WTC11 (cell line): ENCODE measurements around the gene THSD7B. TPM values are rescaled to one million over a fixed set of nuclear protein-coding genes. Genes with fewer than 3 reads are reported as not detected.

Experiments
- ATAC-seq: fragments of 200-7000 bp; cut with Tn5 transposase; 2 replicates; pipeline ENCODE4 v1.10.0; 2021; ENCODE audit warnings: mild to moderate bottlenecking, moderate library complexity
- CTCF ChIA-PET: fragments of 300-600 bp; sonication (Branson Sonifier 250); formaldehyde crosslinking; loops from one replicate; lab custom pipeline; 2021; ENCODE audit warnings: antibody characterized with exemption; lab: Charles Lee
- POLR2A ChIA-PET: fragments of 350-600 bp; sonication (Branson Sonifier 250); formaldehyde crosslinking; loops from one replicate; lab custom pipeline; 2021; ENCODE audit warnings: antibody characterized with exemption; lab: Charles Lee
- DNase-seq: peaks from one replicate; pipeline ENCODE4 v3.0.0; 2021; ENCODE audit warnings: low spot score
- H3K27ac Mint-ChIP-seq: 2 replicates; pipeline ENCODE4 v1.8.0; 2021; ENCODE audit warnings: mixed read lengths
- H3K27me3 Mint-ChIP-seq: 2 replicates; pipeline ENCODE4 v1.8.0; 2021; ENCODE audit warnings: low read depth, mild to moderate bottlenecking, moderate library complexity, mixed read lengths
- H3K36me3 Mint-ChIP-seq: 2 replicates; pipeline ENCODE4 v1.8.0; 2021; ENCODE audit warnings: mixed read lengths
- H3K4me1 Mint-ChIP-seq: 2 replicates; pipeline ENCODE4 v1.8.0; 2022; ENCODE audit warnings: mixed read lengths
- H3K4me3 Mint-ChIP-seq: 2 replicates; pipeline ENCODE4 v1.8.0; 2021; ENCODE audit warnings: mild to moderate bottlenecking, moderate library complexity, mixed read lengths
- H3K9me3 Mint-ChIP-seq: 2 replicates; pipeline ENCODE4 v1.8.0; 2021; ENCODE audit warnings: mixed read lengths
- CBFB ChIP-seq: sonication (generic); formaldehyde crosslinking; IDR thresholded peaks from 2 replicates; pipeline ENCODE4 v1.8.1; 2022; ENCODE audit warnings: mild to moderate bottlenecking, low read depth, missing genetic modification reagents
- ESRRA ChIP-seq: sonication (generic); formaldehyde crosslinking; IDR thresholded peaks from 2 replicates; pipeline ENCODE4 v1.8.1; 2022; ENCODE audit warnings: mild to moderate bottlenecking, missing genetic modification reagents, borderline replicate concordance
- GABPB1 ChIP-seq: sonication (generic); formaldehyde crosslinking; IDR thresholded peaks from 2 replicates; pipeline ENCODE4 v1.8.1; 2023; ENCODE audit warnings: mild to moderate bottlenecking, missing genetic modification reagents
- HMGA2 ChIP-seq: fragments of 250-450 bp; sonication (Bioruptor Pico); IDR thresholded peaks from 2 replicates; pipeline ENCODE4 v1.4.0; 2021; ENCODE audit warnings: mild to moderate bottlenecking, moderate library complexity
- NR1H2 ChIP-seq: sonication (generic); formaldehyde crosslinking; IDR thresholded peaks from 2 replicates; pipeline ENCODE4 v1.9.0; 2021; ENCODE audit warnings: mild to moderate bottlenecking, moderate library complexity, missing genetic modification reagents
- OVOL2 ChIP-seq: fragments of 250-450 bp; sonication (Bioruptor Pico); IDR thresholded peaks from 2 replicates; pipeline ENCODE4 v1.9.0; 2021; ENCODE audit warnings: mild to moderate bottlenecking, borderline replicate concordance
- RELA ChIP-seq: sonication (generic); formaldehyde crosslinking; IDR thresholded peaks from 2 replicates; pipeline ENCODE4 v1.8.1; 2022; ENCODE audit warnings: missing genetic modification reagents, mild to moderate bottlenecking, borderline replicate concordance
- SMAD4 ChIP-seq: sonication (generic); formaldehyde crosslinking; IDR thresholded peaks from 2 replicates; pipeline ENCODE4 v1.8.0; 2022; ENCODE audit warnings: mild to moderate bottlenecking, missing genetic modification reagents
- SP1 ChIP-seq: sonication (generic); formaldehyde crosslinking; conservative IDR thresholded peaks from 2 replicates; pipeline ENCODE4 v1.8.1; 2022; ENCODE audit warnings: missing genetic modification reagents
- TEAD4 ChIP-seq: sonication (generic); formaldehyde crosslinking; IDR thresholded peaks from 2 replicates; pipeline ENCODE4 v1.8.0; 2022; ENCODE audit warnings: mild to moderate bottlenecking, missing genetic modification reagents
- ZNF121 ChIP-seq: sonication (generic); formaldehyde crosslinking; IDR thresholded peaks from 2 replicates; pipeline ENCODE4 v1.8.0; 2023; ENCODE audit warnings: missing genetic modification reagents
- total RNA-seq: library from RNA; stranded (reverse); gene quantifications from 3 replicates; pipeline ENCODE4 v1.2.3, GENCODE V29; 2021
- TF ChIP-seq, protein P1 (sequence below): sonication (generic); formaldehyde crosslinking; IDR thresholded peaks from 2 replicates; pipeline ENCODE4 v1.8.1; 2023; ENCODE audit warnings: mild to moderate bottlenecking, missing genetic modification reagents
- TF ChIP-seq, protein P2 (sequence below): sonication (generic); formaldehyde crosslinking; IDR thresholded peaks from 2 replicates; pipeline ENCODE4 v1.8.1; 2023; ENCODE audit warnings: mild to moderate bottlenecking, moderate library complexity, missing genetic modification reagents
- TF ChIP-seq, protein P3 (sequence below): sonication (generic); formaldehyde crosslinking; IDR thresholded peaks from 2 replicates; pipeline ENCODE4 v1.8.1; 2022; ENCODE audit warnings: missing genetic modification reagents, borderline replicate concordance
- TF ChIP-seq, protein P4 (sequence below): sonication (generic); formaldehyde crosslinking; IDR thresholded peaks from 2 replicates; pipeline ENCODE4 v1.8.1; 2022; ENCODE audit warnings: low read depth, mild to moderate bottlenecking, moderate library complexity, missing genetic modification reagents, borderline replicate concordance
- TF ChIP-seq, protein P5 (sequence below): fragments of 250-450 bp; sonication (Bioruptor Pico); IDR thresholded peaks from 2 replicates; pipeline ENCODE4 v1.9.0; 2021; ENCODE audit warnings: mild to moderate bottlenecking
- TF ChIP-seq, protein P6 (sequence below): sonication (generic); formaldehyde crosslinking; IDR thresholded peaks from 2 replicates; pipeline ENCODE4 v1.8.1; 2022; ENCODE audit warnings: low read depth, missing genetic modification reagents, borderline replicate concordance
- TF ChIP-seq, protein P7 (sequence below): sonication (generic); formaldehyde crosslinking; IDR thresholded peaks from 2 replicates; pipeline ENCODE4 v1.8.0; 2022; ENCODE audit warnings: mild to moderate bottlenecking, missing genetic modification reagents
- TF ChIP-seq, protein P8 (sequence below): sonication (generic); formaldehyde crosslinking; IDR thresholded peaks from 2 replicates; pipeline ENCODE4 v1.8.0; 2022; ENCODE audit warnings: mild to moderate bottlenecking, missing genetic modification reagents

The THSD7B gene
- total RNA-seq, 1 experiment from 2014 or later = 2.9 TPM

DNA sequence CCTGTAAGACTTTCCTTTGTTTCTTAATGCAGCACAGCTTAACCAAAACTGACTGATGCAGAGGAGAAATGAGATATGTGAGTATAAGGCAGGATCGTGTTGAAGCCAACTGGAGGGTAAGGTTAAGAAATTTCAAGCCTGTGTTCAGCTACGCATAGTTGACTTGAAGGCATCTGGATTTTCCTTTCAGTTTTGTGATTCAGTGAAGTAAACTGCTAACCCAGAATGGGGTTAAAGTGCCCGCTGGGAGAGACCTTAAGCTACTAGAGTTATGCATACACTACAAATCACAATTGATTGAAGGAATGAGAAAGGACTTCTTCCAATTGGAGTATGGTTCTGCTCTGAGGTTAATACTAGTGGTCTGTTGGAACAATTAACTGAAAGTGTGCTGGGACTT, 22.6 kb downstream of the THSD7B start (continued):
- TF ChIP-seq, protein P1, sequence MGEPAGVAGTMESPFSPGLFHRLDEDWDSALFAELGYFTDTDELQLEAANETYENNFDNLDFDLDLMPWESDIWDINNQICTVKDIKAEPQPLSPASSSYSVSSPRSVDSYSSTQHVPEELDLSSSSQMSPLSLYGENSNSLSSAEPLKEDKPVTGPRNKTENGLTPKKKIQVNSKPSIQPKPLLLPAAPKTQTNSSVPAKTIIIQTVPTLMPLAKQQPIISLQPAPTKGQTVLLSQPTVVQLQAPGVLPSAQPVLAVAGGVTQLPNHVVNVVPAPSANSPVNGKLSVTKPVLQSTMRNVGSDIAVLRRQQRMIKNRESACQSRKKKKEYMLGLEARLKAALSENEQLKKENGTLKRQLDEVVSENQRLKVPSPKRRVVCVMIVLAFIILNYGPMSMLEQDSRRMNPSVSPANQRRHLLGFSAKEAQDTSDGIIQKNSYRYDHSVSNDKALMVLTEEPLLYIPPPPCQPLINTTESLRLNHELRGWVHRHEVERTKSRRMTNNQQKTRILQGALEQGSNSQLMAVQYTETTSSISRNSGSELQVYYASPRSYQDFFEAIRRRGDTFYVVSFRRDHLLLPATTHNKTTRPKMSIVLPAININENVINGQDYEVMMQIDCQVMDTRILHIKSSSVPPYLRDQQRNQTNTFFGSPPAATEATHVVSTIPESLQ (CRISPR knock-in tag) = no peak
- TF ChIP-seq, protein P2, sequence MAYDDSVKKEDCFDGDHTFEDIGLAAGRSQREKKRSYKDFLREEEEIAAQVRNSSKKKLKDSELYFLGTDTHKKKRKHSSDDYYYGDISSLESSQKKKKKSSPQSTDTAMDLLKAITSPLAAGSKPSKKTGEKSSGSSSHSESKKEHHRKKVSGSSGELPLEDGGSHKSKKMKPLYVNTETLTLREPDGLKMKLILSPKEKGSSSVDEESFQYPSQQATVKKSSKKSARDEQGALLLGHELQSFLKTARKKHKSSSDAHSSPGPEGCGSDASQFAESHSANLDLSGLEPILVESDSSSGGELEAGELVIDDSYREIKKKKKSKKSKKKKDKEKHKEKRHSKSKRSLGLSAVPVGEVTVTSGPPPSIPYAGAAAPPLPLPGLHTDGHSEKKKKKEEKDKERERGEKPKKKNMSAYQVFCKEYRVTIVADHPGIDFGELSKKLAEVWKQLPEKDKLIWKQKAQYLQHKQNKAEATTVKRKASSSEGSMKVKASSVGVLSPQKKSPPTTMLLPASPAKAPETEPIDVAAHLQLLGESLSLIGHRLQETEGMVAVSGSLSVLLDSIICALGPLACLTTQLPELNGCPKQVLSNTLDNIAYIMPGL (CRISPR knock-in tag) = no peak
- TF ChIP-seq ESRRA (CRISPR knock-in tag) = no peak

DNA sequence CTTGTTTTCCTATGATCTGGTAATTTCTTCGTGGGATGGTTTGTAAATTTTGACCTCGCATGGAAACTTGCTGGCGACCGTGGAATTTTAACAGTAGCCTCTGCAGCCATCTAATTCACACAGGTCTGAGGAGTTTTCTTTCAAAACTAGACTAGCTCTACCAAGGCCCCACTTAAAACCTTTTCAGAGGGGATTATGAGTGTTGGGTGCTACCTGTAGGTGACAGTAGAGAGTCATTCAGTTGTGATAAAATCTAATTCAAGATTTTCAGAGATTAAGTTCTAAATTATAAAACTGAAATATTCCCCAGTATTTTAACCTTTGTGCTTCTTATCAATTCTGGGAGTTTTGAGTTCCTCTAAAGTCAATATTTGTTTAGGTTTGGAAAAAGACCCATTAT, 31.0 kb downstream of the THSD7B start:
- CTCF ChIA-PET = interaction anchor here (0.7 to 0.8 kb wide), 2 partner anchors 8 to 14 kb away, joined by 3 to 4 read pairs; no protein-coding TSS in a partner anchor

DNA sequence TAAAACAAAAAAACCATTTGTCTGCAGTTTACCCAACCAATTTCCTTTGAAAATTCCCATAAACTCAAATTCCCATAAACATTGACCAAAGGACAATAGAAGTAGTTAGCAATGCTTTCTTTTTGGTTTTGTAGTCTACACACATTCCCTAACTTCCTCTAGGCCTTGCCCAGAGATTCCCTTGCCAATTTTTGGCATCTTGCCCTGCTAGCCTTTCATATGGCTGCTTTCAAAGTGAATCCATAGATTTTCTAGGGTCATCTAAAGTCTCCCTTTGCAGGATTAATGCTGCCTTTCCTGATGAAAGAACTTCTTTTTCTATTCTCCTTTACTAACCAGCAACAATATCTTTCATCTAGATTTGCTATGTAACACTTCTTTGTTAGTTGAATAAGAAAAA, 33.4 kb downstream of the THSD7B start:
- no peak for DNase-seq
- ChIA-PET CTCF (no interaction called here), POLR2A (no interaction called here)
- Mint-ChIP-seq H3K27me3 (no peaks in the 10 kb centered on the region), H3K4me3 (no peak overlapping the region), H3K27ac (no peak overlapping the region), H3K4me1 (peaks cover 10% of the 10 kb centered on the region), H3K36me3 (no peaks in the 10 kb centered on the region), H3K9me3 (no peaks in the 10 kb centered on the region)
- ATAC-seq = no peak
- TF ChIP-seq, protein P3, sequence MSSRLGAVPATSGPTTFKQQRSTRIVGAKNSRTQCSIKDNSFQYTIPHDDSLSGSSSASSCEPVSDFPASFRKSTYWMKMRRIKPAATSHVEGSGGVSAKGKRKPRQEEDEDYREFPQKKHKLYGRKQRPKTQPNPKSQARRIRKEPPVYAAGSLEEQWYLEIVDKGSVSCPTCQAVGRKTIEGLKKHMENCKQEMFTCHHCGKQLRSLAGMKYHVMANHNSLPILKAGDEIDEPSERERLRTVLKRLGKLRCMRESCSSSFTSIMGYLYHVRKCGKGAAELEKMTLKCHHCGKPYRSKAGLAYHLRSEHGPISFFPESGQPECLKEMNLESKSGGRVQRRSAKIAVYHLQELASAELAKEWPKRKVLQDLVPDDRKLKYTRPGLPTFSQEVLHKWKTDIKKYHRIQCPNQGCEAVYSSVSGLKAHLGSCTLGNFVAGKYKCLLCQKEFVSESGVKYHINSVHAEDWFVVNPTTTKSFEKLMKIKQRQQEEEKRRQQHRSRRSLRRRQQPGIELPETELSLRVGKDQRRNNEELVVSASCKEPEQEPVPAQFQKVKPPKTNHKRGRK = no peak
- TF ChIP-seq ZNF121 (CRISPR knock-in tag) (no peak), TEAD4 (no peak), HMGA2 (no peak), CBFB (CRISPR knock-in tag) (no peak), GABPB1 (CRISPR knock-in tag) (no peak), SMAD4 (CRISPR knock-in tag) (no peak)
- TF ChIP-seq, protein P4, sequence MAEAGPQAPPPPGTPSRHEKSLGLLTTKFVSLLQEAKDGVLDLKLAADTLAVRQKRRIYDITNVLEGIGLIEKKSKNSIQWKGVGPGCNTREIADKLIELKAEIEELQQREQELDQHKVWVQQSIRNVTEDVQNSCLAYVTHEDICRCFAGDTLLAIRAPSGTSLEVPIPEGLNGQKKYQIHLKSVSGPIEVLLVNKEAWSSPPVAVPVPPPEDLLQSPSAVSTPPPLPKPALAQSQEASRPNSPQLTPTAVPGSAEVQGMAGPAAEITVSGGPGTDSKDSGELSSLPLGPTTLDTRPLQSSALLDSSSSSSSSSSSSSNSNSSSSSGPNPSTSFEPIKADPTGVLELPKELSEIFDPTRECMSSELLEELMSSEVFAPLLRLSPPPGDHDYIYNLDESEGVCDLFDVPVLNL (CRISPR knock-in tag) = no peak
- TF ChIP-seq, protein P5, sequence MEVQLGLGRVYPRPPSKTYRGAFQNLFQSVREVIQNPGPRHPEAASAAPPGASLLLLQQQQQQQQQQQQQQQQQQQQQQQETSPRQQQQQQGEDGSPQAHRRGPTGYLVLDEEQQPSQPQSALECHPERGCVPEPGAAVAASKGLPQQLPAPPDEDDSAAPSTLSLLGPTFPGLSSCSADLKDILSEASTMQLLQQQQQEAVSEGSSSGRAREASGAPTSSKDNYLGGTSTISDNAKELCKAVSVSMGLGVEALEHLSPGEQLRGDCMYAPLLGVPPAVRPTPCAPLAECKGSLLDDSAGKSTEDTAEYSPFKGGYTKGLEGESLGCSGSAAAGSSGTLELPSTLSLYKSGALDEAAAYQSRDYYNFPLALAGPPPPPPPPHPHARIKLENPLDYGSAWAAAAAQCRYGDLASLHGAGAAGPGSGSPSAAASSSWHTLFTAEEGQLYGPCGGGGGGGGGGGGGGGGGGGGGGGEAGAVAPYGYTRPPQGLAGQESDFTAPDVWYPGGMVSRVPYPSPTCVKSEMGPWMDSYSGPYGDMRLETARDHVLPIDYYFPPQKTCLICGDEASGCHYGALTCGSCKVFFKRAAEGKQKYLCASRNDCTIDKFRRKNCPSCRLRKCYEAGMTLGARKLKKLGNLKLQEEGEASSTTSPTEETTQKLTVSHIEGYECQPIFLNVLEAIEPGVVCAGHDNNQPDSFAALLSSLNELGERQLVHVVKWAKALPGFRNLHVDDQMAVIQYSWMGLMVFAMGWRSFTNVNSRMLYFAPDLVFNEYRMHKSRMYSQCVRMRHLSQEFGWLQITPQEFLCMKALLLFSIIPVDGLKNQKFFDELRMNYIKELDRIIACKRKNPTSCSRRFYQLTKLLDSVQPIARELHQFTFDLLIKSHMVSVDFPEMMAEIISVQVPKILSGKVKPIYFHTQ (CRISPR knock-in tag) = no peak
- TF ChIP-seq, protein P6, sequence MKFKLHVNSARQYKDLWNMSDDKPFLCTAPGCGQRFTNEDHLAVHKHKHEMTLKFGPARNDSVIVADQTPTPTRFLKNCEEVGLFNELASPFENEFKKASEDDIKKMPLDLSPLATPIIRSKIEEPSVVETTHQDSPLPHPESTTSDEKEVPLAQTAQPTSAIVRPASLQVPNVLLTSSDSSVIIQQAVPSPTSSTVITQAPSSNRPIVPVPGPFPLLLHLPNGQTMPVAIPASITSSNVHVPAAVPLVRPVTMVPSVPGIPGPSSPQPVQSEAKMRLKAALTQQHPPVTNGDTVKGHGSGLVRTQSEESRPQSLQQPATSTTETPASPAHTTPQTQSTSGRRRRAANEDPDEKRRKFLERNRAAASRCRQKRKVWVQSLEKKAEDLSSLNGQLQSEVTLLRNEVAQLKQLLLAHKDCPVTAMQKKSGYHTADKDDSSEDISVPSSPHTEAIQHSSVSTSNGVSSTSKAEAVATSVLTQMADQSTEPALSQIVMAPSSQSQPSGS (CRISPR knock-in tag) = no peak
- TF ChIP-seq, protein P7, sequence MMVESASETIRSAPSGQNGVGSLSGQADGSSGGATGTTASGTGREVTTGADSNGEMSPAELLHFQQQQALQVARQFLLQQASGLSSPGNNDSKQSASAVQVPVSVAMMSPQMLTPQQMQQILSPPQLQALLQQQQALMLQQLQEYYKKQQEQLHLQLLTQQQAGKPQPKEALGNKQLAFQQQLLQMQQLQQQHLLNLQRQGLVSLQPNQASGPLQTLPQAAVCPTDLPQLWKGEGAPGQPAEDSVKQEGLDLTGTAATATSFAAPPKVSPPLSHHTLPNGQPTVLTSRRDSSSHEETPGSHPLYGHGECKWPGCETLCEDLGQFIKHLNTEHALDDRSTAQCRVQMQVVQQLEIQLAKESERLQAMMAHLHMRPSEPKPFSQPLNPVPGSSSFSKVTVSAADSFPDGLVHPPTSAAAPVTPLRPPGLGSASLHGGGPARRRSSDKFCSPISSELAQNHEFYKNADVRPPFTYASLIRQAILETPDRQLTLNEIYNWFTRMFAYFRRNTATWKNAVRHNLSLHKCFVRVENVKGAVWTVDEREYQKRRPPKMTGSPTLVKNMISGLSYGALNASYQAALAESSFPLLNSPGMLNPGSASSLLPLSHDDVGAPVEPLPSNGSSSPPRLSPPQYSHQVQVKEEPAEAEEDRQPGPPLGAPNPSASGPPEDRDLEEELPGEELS (CRISPR knock-in tag) = no peak

More for the DNA sequence above, 31.0 kb downstream of the THSD7B start:
- H3K27ac Mint-ChIP-seq = no peak overlapping the region
- H3K27me3 Mint-ChIP-seq = no peaks in the 10 kb centered on the region
- ATAC-seq = peak; percentile 67
- H3K36me3 Mint-ChIP-seq = no peaks in the 10 kb centered on the region
- POLR2A ChIA-PET = no interaction called here
- H3K9me3 Mint-ChIP-seq = no peaks in the 10 kb centered on the region
- no peak for DNase-seq
- no peak overlapping the region for H3K4me3 Mint-ChIP-seq
- H3K4me1 Mint-ChIP-seq = peaks cover 10% of the 10 kb centered on the region
- TF ChIP-seq NR1H2 (CRISPR knock-in tag) (no peak), OVOL2 (CRISPR knock-in tag) (no peak), RELA (CRISPR knock-in tag) (no peak), SP1 (no peak)
- TF ChIP-seq, protein P8, sequence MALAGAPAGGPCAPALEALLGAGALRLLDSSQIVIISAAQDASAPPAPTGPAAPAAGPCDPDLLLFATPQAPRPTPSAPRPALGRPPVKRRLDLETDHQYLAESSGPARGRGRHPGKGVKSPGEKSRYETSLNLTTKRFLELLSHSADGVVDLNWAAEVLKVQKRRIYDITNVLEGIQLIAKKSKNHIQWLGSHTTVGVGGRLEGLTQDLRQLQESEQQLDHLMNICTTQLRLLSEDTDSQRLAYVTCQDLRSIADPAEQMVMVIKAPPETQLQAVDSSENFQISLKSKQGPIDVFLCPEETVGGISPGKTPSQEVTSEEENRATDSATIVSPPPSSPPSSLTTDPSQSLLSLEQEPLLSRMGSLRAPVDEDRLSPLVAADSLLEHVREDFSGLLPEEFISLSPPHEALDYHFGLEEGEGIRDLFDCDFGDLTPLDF (CRISPR knock-in tag) = no peak
